NCI-H2029 treated with DMSO at 0.1 percent for 48 hours (cell line): ENCODE results near the gene GLYR1.

ENCODE experiments used
- DNase-seq: peaks from one replicate; lab custom pipeline; 2025; lab: John Stamatoyannopoulos, UW

The GLYR1 gene

DNA sequence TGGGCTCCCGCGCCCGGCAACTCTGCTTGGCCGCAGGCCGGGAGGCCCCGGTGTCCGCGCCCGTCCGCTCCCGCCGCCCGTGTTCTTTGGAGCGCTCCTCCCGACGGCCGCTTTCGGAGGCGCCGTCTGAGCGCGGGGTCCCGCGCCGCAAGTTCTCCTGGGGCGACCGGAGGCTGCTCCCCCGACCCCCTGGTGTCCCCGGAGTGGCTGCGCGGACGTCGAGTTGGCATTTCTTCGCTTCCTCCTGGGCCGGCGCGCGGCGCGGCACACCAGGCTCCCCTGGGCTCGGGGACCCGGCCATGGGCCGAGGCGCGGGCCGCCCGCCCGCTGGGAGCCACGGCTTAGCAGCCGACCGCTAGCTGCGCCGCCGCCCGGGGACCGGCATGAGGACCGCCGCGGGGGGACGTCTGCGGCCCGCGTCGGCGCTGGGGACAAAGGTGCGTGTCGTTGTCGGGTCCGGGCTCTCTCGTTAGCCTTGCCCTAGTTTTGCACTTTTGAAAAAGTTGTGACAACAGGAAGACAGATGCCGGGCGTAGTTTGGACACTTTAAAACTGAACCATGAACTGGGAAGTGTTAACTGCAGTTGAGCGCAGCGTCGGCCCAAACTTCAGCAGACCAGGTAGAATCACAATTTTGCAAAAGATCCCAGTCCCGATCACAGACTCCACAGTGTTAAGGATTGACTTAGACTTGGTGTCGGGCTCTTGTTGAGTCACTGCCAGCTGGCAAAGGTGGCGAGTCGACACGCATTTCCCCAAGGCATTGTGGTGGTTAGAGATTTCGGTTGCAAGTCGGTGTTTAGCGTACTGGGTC is 893 bp upstream of the GLYR1 start:
- peak; percentile 14 for DNase-seq

GRCh38 chr16:4846503-4846900 is 586 bp downstream of the GLYR1 start:
- no peak for DNase-seq

GRCh38 chr16:4840984-4841383 is 6.1 kb downstream of the GLYR1 start:
- DNase-seq, result no peak

GRCh38 chr16:4839942-4840341 is 7.1 kb downstream of the GLYR1 start:
- no peak for DNase-seq

DNA sequence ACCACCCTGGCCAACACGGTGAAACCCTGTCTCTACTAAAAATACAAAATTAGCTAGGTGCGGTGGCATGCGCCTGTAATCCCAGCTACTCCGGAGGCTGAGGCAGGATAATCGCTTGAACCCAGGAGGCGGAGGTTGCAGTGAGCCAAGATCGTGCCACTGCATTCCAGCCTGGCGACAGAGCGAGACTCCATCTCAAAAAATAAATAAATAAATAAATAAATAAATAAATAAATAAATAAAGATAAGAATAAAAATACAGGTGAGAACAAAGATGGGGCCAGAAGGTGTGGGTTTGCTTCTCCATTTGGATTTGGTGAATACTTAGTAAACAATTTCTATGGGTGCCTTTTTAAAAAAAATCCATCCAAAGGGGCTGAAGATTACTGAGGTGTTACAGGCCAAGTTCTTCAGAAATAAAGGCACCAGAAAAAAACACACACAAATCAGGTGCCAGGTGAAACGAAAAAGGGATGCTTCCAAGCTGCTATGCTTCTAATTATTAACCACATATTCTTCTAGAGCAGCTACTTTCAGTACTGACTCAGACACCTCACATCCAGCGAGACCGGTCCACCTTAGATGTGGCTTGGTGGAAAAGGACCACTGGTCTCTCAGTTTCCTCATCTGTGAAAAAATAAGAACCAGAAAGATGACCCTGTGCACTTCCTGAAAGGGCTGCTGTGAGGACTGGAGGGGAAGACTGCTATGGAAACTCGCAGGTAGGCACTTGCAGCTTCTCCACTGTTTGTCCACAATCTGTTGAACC is 9.2 kb downstream of the GLYR1 start:
- DNase-seq, result no peak

DNA sequence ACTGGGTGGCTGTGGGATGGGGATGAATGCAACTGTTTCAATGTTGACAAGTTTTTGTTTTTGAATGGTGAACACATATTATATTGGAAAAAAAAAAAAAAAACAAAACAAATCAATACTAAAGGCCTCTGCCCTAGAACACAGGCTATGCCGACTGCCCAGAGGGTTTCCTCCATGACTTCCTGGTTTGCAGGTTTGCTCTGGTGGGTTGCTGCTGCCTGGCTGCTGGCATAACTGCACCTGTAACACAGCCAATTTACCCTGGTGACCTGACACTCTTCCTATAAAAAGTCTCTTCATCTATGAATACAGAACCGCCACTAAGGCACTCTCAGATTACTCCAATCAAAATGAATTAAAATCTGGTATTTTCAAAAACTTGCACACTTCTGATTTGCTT is 10.4 kb downstream of the GLYR1 start:
- DNase-seq, result no peak

GRCh38 chr16:4833584-4833983 is 13.5 kb downstream of the GLYR1 start:
- DNase-seq, result no peak

DNA sequence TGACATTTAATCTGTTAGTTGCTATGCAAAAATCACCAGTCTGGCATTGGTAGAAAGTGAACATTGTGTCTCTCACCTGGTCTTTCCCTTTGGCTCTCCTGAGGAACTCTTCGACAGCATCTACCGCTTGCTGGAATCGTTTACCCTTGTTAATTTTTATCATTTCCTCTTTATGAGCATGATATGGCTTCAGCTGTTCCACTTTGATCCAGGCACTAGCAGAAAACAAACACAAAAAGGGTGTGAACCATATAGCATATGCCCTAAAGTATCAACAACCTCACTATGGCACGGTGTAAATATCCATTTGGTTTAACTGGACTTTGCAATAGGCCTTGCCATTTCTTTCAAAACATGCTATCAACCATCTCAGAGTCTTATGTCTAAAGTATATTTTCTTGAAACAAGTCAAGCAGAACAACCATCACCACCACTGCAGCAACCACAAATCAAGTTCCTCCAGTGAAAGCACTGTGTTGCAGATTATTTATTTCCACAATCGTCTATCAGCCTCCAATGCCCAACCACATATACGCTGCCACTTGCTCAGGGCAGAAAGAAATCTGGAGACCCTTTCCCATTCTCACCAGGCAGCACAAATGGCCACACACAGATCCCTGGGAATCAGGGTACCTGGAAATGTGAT is 14.3 kb downstream of the GLYR1 start:
- DNase-seq, result no peak

GRCh38 chr16:4831616-4832015 is 15.5 kb downstream of the GLYR1 start:
- no peak for DNase-seq

DNA sequence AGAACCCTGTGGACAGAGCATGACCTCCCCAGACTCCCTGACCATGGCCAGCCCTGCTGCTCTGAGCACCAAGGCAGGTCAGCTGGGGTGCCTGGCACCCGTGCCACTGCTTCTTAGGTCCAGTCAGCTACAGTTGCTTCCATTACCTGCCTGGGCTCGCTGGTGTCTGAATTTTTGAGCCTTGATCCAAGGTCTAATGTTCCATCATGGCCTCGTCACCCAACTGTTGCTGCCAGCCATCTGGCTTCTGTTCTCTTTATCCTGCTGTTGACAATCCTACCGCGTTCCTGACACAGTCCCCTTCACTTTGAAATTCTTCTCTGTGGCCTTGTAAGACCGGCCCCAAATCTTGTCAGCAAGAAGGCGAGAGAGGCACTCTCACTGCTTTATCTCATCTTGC is 16.7 kb downstream of the GLYR1 start:
- DNase-seq, result no peak

- DNase-seq, result no peak
Observed at GRCh38 chr16:4828567-4829321, 18.3 kb downstream of the GLYR1 start.

GRCh38 chr16:4826980-4827379 is 20.1 kb downstream of the GLYR1 start:
- DNase-seq, result no peak

DNA sequence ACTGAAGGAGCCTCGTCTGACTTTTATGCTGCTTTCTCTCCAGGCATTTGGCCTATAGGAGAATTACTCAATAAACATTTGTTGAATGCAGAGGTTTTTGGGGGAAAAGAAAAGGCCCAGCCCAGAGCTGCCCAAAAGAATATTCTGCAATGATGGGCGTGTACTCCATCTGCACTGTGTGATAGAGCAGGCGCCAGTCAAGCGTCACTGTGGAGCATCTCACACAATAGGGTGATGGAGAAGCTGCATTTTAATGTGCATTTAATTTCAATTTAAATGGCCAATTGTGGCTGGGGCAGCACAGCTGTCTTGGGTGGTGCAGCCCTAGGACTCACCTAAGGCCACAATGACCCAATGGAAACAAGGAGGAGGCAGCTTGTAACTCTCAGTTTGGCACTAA is 20.6 kb downstream of the GLYR1 start:
- DNase-seq, result no peak

DNA sequence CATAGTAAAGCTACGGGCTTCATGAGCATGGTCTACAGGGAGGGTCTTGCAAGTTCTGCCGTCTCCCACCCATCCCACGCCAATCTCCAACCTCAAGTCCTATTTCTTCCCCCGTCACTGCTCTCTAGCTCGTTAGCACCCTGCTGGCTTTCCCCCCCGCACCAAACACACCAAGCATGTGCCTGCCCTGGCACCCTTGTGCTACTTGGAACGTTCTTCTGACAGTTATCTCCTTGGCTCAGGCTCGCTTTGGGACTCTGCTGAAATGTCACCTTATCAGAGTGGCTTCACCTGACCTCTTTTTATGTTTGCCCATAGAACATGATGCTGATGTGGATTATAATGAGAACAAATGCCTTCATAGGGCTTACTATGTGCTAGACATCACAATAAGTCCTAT is 21.9 kb downstream of the GLYR1 start:
- no peak for DNase-seq

- DNase-seq, result no peak
Observed at GRCh38 chr16:4820652-4821051, 26.4 kb downstream of the GLYR1 start.

GRCh38 chr16:4814542-4815173 is 32.4 kb downstream of the GLYR1 start:
- no peak for DNase-seq

GRCh38 chr16:4814046-4814445 is 33.0 kb downstream of the GLYR1 start:
- DNase-seq, result no peak

DNA sequence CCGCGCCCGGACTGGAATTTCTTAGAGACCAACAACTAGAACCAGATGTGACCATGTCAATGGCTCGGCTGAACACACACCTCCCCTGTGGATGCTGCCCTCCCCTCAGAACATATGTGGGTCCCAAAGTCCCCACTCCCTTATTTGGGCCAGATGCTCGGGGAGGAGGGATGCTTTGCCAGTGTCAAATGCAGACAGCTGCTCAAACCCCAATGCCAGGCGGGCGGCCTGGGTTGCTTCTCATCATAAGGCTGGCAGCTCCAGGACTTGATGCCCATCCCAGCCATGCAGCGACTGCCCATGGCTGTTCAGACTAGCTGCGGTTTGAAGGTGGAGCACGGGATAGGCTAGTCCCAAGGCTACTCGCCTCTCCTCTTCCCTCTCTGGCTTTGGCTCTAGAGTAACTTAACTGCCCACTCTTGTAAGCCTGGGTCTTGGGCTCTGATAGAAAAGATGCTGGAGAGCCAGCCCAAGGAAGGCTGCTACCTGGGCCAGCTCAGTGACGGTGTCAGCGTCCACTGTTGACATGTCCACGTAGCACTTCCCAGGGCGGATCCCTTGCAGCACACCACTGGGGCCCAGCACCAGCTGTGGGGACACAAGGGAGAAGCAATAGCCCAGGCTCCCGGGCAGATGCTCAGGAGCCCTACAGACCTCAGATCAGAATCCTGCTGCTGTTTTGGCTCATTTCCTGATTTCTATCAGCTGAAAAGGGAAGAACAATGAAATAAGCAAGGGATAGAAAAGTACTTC is 33.7 kb downstream of the GLYR1 start:
- DNase-seq, result no peak

- no peak for DNase-seq
Observed at GRCh38 chr16:4811773-4812172, 35.3 kb downstream of the GLYR1 start.

DNA sequence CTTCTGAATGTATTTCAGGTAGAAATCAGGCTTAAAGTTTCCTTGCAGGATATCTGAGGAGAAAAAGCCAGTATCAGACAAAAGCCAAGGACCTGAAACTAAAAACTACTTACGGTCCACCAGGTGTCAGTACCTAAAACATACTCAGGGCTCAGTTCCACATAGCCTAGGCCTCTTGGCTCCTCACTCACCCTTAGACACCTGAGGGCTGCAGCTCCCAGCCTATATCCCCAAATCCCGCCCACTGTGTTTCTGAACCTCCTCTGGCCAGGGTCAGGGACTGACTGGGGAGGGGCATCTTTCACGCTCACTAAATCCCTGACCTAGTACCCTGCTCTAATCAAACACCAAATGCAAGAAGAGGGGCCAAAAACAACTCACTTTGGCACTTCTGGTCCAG is 35.8 kb downstream of the GLYR1 start:
- no peak for DNase-seq

- DNase-seq, result no peak
Observed at GRCh38 chr16:4806280-4806679, 40.8 kb downstream of the GLYR1 start.
